NK-92 (cell line): ENCODE results near the gene ADD2.

Experiments used
- DNase-seq: peaks from one replicate; lab custom pipeline; 2025; ENCODE audit not compliant: unreplicated experiment; lab: John Stamatoyannopoulos, UW

ADD2 gene

GRCh38 chr2:70789304-70790135 lies 21.5 kb upstream of the ADD2 start:
- DNase-seq, result no peak

DNA sequence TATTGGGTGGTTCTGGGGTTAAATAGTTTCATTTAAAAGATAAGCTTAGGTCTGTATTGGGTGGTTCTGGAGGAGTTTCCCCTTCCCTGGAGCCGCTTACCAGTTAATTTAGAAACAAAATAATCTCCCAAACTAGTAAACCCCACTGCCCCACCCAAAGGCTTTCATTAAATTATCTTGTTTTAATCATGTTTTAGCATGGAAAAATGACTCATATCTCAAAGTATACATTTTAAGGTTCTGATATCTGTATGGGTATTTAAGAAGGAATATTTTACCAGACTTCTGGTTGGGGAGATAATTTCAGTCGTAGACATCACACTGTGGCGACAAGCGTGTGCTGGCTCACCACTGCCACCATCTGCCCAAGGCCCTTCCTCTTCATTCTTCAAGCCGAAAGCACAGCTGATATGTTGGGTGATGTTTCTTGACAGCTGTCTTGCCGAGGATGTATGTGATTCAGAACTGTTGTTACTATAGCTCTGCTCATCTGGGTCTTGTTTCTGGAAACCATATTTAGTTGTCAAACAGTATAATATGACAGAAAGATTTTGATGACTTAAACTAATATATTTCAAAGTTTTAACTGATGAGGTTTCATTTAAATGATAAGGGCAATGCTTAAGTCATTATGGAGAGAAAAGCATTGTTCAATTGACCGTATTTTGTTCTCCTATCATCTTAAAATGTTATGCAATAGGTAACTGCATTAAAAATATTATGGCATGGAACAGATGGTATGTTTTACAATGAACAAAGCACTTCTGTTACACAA lies 17.3 kb upstream of the ADD2 start:
- DNase-seq, result no peak

- no peak for DNase-seq
These were observed 16.3 kb upstream of the ADD2 start for GRCh38 chr2:70784320-70784719.

GRCh38 chr2:70779911-70780545 lies 12.0 kb upstream of the ADD2 start:
- no peak for DNase-seq

- no peak for DNase-seq
These were observed 11.5 kb upstream of the ADD2 start for GRCh38 chr2:70779491-70779890.

DNA sequence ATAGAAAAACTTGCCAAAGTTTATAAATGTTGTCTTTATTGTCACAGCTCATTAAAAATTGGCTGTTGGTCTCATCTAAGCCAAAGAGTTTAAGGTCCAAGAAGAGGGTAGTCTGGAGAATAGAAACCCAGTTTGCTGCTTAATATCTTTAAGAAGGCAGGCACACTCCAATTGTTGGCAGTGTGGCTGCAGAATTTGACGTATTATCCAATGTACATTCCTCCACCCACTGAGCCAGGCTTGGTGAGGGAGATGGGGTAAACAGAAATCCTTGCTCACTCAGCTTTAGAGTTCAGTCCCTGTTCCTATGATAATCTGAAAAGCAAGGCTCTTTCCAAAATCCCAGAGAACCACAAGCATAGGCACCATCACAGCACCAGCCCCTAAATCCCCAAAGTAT lies 10.7 kb upstream of the ADD2 start:
- no peak for DNase-seq

- no peak for DNase-seq
These were observed 9.4 kb upstream of the ADD2 start for GRCh38 chr2:70777450-70777849.

GRCh38 chr2:70776266-70776665 lies 8.3 kb upstream of the ADD2 start:
- no peak for DNase-seq

- no peak for DNase-seq
These were observed 7.1 kb upstream of the ADD2 start for GRCh38 chr2:70775141-70775540.

- DNase-seq, result no peak
These were observed 4.6 kb upstream of the ADD2 start for GRCh38 chr2:70772486-70773155.

- no peak for DNase-seq
These were observed 3.4 kb upstream of the ADD2 start for GRCh38 chr2:70771446-70771845.

DNA sequence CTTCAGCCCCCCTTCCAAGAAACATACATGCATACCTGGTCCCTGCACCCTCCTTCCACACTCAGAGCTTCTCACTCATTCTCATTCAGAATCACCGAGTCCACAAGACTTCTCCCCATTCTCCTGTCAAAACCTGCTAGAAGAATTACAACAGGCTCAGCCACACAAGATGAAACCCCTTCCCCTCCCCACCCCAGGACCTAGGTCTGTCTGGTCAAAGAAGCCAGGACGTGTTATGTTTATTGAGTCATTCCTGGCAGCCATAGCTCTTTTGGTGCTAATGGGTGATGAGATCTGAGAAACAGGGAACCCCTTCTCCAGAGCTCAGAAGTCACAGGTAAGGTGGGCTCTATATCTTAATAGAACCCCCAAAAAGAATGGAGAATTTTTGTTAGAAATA lies 1.4 kb upstream of the ADD2 start:
- no peak for DNase-seq

GRCh38 chr2:70768590-70769085 lies 638 bp upstream of the ADD2 start:
- no peak for DNase-seq

- no peak for DNase-seq
These were observed 811 bp downstream of the ADD2 start for GRCh38 chr2:70767079-70767698.

- DNase-seq, result no peak
These were observed 1.5 kb downstream of the ADD2 start for GRCh38 chr2:70766357-70767078.

GRCh38 chr2:70765507-70765906 lies 2.5 kb downstream of the ADD2 start:
- no peak for DNase-seq

DNA sequence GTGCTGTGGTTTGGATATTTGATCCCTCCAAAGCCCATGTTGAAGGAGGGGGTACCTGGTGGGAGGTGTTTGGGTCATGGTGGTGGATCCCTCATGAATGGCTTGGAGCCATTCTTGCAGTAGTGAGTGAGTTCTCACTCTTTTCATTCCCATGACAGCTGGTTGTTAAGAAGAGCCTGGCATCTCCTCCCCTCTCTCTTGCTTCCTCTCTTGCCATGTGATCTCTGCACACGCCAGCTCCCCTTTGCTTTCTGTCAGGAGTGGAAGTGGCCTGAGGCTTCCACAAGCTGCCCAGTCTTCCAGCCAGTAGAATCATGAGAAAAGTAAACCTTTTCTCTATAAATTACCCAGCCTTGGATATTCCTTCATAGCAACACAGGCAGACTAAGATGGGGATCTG lies 8.6 kb downstream of the ADD2 start:
- DNase-seq, result no peak

DNA sequence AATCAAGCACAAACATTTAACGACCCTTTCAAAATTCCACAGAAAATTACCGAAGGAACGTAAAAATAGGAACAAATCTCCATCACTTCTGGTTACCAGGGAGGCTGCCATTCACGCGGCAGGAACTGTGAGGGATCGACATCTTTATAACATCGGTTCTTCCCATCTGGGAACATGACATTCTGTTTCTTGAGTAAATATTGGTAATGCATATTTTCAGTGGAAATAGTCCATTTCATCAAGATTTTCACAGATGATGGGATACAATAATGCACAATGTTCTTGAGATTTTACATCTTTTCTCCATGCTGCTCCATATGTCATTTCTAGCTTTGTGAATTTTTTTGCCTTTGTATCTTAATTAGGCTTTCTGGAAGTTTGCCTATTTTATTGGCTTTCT lies 10.0 kb downstream of the ADD2 start:
- no peak for DNase-seq

DNA sequence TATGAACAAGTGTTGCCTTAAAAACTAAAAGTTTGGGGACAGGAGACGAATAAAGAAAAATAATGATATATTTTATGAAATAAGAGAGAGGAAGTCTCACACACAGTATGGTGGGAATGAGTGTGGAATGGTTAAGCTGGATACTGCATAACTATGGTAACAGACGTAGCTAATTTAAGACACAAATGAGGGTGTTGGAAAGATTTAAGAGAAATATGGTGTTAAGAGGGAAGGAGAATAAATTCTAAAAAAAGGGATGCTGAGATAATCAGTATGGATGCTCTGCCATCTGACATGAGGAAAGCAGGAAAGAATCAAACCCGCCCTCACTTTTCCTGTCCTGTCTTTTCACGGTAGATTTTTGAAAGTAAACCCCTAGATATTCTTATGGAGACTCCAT lies 10.6 kb downstream of the ADD2 start:
- no peak for DNase-seq

DNA sequence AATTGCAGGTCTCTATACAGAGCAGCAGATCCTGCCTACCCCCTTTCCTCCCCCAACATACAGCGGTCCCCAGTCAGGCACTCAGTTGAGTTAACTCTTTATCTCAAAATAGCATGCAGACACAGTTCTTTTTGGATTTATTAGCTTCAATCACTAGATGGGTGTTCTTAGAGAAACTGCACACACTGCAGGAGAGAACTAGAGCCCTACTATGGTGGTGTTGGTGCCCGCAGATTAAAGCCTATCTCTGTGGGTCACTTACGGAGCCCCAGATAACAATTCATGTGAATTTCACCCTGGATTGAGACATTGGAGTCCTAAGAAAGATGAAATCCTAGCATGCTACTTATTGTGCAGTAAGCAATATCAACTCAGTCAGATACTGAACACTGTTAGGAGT lies 11.9 kb downstream of the ADD2 start:
- no peak for DNase-seq
